ENCODE data around the gene ANG.
A peak's percentile ranks its signal among the peaks of the same experiment; 100 is the strongest.

ANG gene

GRCh38 chr14:20681348-20682126 lies 7.0 kb upstream of the ANG start:
- Histone ChIP-seq H3K9ac (ENCODE audit: low read length) (peak overlapping the region; percentile 99), H3K4me3 (ENCODE audit: low read length) (peak overlapping the region; percentile 97), H3K27me3 (ENCODE audit: low read depth, low read length) (no peaks in the 10 kb centered on the region), H3K4me2 (ENCODE audit: low read length) (peak overlapping the region; percentile 93), H3K27ac (ENCODE audit: low read length) (peak overlapping the region; percentile 98), H3K79me2 (ENCODE audit: low read length) (no peaks in the 10 kb centered on the region), H4K20me1 (ENCODE audit: insufficient read depth, low read length) (no peaks in the 10 kb centered on the region), H3K9me3 (ENCODE audit: insufficient read depth, low read length) (no peaks in the 10 kb centered on the region), H2AFZ (ENCODE audit: low read depth, low read length) (peak overlapping the region; percentile 43), H3K36me3 (replicated peaks; ENCODE audit: low read depth, low read length) (no peaks in the 10 kb centered on the region), H3K4me1 (ENCODE audit: low read length) (peaks cover 10% of the 10 kb centered on the region)
- no peak for TF ChIP-seq CTCF (IDR thresholded peaks at IDR 0.05; ENCODE audit: low read depth, low read length)
- TF ChIP-seq EZH2phosphoT487 (IDR thresholded peaks at IDR 0.05; ENCODE audit: low read depth): no peak

- peak overlapping the region; percentile 97 for H3K4me3 ChIP-seq (ENCODE audit: low read length)
- H2AFZ ChIP-seq (ENCODE audit: low read depth, low read length): peak overlapping the region; percentile 31
These were observed 6.5 kb upstream of the ANG start for GRCh38 chr14:20682127-20682434.

GRCh38 chr14:20682435-20683124 lies 6.0 kb upstream of the ANG start:
- peak overlapping the region; percentile 97 for H3K4me3 ChIP-seq (ENCODE audit: low read length)
- H2AFZ ChIP-seq (ENCODE audit: low read depth, low read length): peak overlapping the region; percentile 92; the same call in 1 of the 2 replicates
- peak overlapping the region; percentile 99 for H3K9ac ChIP-seq (ENCODE audit: low read length)
- H3K79me2 ChIP-seq (ENCODE audit: low read length): no peaks in the 10 kb centered on the region
- no peaks in the 10 kb centered on the region for H3K9me3 ChIP-seq (ENCODE audit: insufficient read depth, low read length)
- peak overlapping the region; percentile 93 for H3K4me2 ChIP-seq (ENCODE audit: low read length)
- H3K27me3 ChIP-seq (ENCODE audit: low read depth, low read length): no peaks in the 10 kb centered on the region
- H3K27ac ChIP-seq (ENCODE audit: low read length): peak overlapping the region; percentile 98
- H4K20me1 ChIP-seq (ENCODE audit: insufficient read depth, low read length): no peaks in the 10 kb centered on the region
- no peak for TF ChIP-seq CTCF (IDR thresholded peaks at IDR 0.05; ENCODE audit: low read depth, low read length)
- TF ChIP-seq EZH2phosphoT487 (IDR thresholded peaks at IDR 0.05; ENCODE audit: low read depth): no peak
- peaks cover 10% of the 10 kb centered on the region for H3K4me1 ChIP-seq (ENCODE audit: low read length)
- H3K36me3 ChIP-seq (replicated peaks; ENCODE audit: low read depth, low read length): no peaks in the 10 kb centered on the region

More at GRCh38 chr14:20682127-20682434, 6.5 kb upstream of the ANG start:
- no peaks in the 10 kb centered on the region for H3K27me3 ChIP-seq (ENCODE audit: low read depth, low read length)
- peak overlapping the region; percentile 99 for H3K9ac ChIP-seq (ENCODE audit: low read length)
- H3K4me2 ChIP-seq (ENCODE audit: low read length): peak overlapping the region; percentile 93
- no peaks in the 10 kb centered on the region for H3K36me3 ChIP-seq (replicated peaks; ENCODE audit: low read depth, low read length)
- no peaks in the 10 kb centered on the region for H3K79me2 ChIP-seq (ENCODE audit: low read length)
- no peaks in the 10 kb centered on the region for H3K9me3 ChIP-seq (ENCODE audit: insufficient read depth, low read length)
- no peak for TF ChIP-seq EZH2phosphoT487 (IDR thresholded peaks at IDR 0.05; ENCODE audit: low read depth)
- H4K20me1 ChIP-seq (ENCODE audit: insufficient read depth, low read length): no peaks in the 10 kb centered on the region
- peak overlapping the region; percentile 98 for H3K27ac ChIP-seq (ENCODE audit: low read length)
- peaks cover 10% of the 10 kb centered on the region for H3K4me1 ChIP-seq (ENCODE audit: low read length)

- Histone ChIP-seq H3K9ac (ENCODE audit: low read length) (peak overlapping the region; percentile 99), H3K79me2 (ENCODE audit: low read length) (no peaks in the 10 kb centered on the region), H3K4me3 (ENCODE audit: low read length) (peak overlapping the region; percentile 97), H3K9me3 (ENCODE audit: insufficient read depth, low read length) (no peaks in the 10 kb centered on the region), H3K27ac (ENCODE audit: low read length) (peak overlapping the region; percentile 98), H4K20me1 (ENCODE audit: insufficient read depth, low read length) (no peaks in the 10 kb centered on the region), H3K27me3 (ENCODE audit: low read depth, low read length) (no peaks in the 10 kb centered on the region), H3K36me3 (replicated peaks; ENCODE audit: low read depth, low read length) (no peaks in the 10 kb centered on the region), H3K4me1 (ENCODE audit: low read length) (peaks cover 10% of the 10 kb centered on the region), H2AFZ (ENCODE audit: low read depth, low read length) (peak overlapping the region; percentile 96), H3K4me2 (ENCODE audit: low read length) (peak overlapping the region; percentile 93)
- TF ChIP-seq CTCF (IDR thresholded peaks at IDR 0.05; ENCODE audit: low read depth, low read length): no peak
- no peak for TF ChIP-seq EZH2phosphoT487 (IDR thresholded peaks at IDR 0.05; ENCODE audit: low read depth)
These were observed 5.3 kb upstream of the ANG start for GRCh38 chr14:20683125-20683890.
